22Rv1 (cell line): ENCODE results near the gene GGA1.

Experiments used
- H3K27ac ChIP-seq: fragments of 450-650 bp; 2 replicates; pipeline ENCODE4 v1.5.1; 2017
- CTCF ChIP-seq: fragments of 450-650 bp; IDR thresholded peaks from 2 replicates; pipeline ENCODE4 v1.5.1; 2017; ENCODE audit warnings: mild to moderate bottlenecking
- ZFX ChIP-seq: fragments of 450-650 bp; IDR thresholded peaks from 2 replicates; pipeline ENCODE4 v1.6.1; 2017; ENCODE audit warnings: antibody characterized with exemption, borderline replicate concordance

GGA1 gene

GRCh38 chr22:37616201-37617083, 7.8 kb downstream of the GGA1 start:
- H3K27ac ChIP-seq: no peak overlapping the region
- TF ChIP-seq CTCF: no peak
- no peak for TF ChIP-seq ZFX

- TF ChIP-seq ZFX: no peak
- no peak for TF ChIP-seq CTCF
- no peak overlapping the region for H3K27ac ChIP-seq
Observed at GRCh38 chr22:37617431-37617830, 8.8 kb downstream of the GGA1 start.

- TF ChIP-seq CTCF: no peak
- no peak for TF ChIP-seq ZFX
Observed at GRCh38 chr22:37618072-37618656, 9.5 kb downstream of the GGA1 start.

GRCh38 chr22:37618674-37619073, 10.0 kb downstream of the GGA1 start:
- TF ChIP-seq ZFX: no peak
- TF ChIP-seq CTCF: no peak
- no peak overlapping the region for H3K27ac ChIP-seq

More at GRCh38 chr22:37618072-37618656, 9.5 kb downstream of the GGA1 start:
- no peak overlapping the region for H3K27ac ChIP-seq

- TF ChIP-seq CTCF (no peak), ZFX (no peak)
- H3K27ac ChIP-seq: no peak overlapping the region
Observed at GRCh38 chr22:37619991-37620390, 11.4 kb downstream of the GGA1 start.

- no peak overlapping the region for H3K27ac ChIP-seq
- TF ChIP-seq ZFX (no peak), CTCF (no peak)
Observed at GRCh38 chr22:37621352-37621860, 12.8 kb downstream of the GGA1 start.
